ENCODE measurements around the gene TBXA2R. TPM values are rescaled to one million over a fixed set of nuclear protein-coding genes. Genes with fewer than 3 reads are reported as not detected.
A peak's percentile ranks its signal among the peaks of the same experiment; 100 is the strongest.

The TBXA2R gene
- total and polyA plus RNA-seq, 2 of the 4 experiments (the other 2 are of a cell fraction): 0.36 to 2.3 TPM

DNA sequence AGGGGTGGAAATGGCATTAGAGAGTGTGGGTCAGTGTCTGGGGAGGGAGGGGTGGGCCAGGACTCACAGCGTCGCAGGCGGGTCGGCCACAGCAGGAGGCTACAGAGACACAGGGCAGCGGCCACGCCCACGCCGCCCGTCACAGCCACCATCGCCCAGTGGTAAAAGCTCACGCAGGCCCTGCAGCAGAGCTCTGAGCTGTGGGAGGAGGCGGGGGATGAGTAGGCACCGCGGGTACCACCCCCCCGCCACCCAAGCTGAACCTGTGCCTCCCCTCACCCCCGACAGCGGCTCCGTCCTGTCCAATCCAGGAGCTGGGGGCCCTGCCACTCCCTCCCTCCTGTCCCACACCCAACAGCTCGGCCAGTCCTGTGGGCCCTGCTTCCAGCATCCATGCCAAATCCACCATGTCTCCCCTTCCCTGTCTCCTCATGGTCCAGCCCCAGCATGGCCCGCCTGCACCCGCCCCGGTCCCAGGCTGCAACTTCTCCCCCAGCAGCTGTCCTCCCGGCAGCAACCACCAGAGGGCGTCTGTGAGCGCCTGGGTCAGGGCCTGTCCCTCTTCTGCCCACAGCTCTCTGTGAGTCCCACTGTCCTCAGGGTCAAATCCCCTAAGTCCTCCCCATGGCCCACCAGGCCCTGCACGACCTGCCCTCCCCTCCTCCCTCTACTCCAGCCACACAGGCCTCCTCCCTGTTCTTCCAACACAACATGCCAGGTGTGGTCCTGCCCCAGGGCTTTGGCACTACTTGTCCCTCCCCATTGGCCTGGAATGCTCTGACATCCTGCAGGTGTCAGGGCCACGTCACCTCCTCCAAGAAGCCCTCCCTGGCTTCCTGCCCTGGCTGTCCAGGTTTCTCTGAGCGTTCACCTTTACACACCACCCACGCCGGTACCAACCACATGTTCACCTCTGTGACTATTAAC, 61.7 kb downstream of the TBXA2R start:
- BruUV-seq (replicated peaks): no TSS peak
- peaks cover 26% of the 10 kb centered on the region for H4K20me1 ChIP-seq (ENCODE audit: insufficient read depth, low read length)
- dilution Hi-C loops (cut with HindIII; ENCODE audit: low sequenced_read_pairs, unreplicated experiment): no loop called here
- POLR2A ChIA-PET (ENCODE audit: unreplicated experiment): interaction anchor here (0.6 kb wide), 2 partner anchors 43 to 492 kb away, joined by 3 to 11 read pairs; no protein-coding TSS in a partner anchor
- no peak overlapping the region for H4K5ac ChIP-seq (ENCODE audit: low read depth, low read length)
- peak overlapping the region; percentile 39; the same call in 1 of the 2 replicates for H2AK5ac ChIP-seq (ENCODE audit: low read depth, low read length)
- no peak overlapping the region for H4K91ac ChIP-seq (ENCODE audit: insufficient read depth, low read depth, low read length)
- H2BK5ac ChIP-seq (ENCODE audit: low read depth, low read length, poor library complexity, severe bottlenecking): no peak overlapping the region
- TF ChIP-seq MAZ (IDR thresholded peaks at IDR 0.05; ENCODE audit: borderline replicate concordance, low read depth, low read length): peak; percentile 22; the same call in 1 of the 2 replicates
- TF ChIP-seq, protein P1, sequence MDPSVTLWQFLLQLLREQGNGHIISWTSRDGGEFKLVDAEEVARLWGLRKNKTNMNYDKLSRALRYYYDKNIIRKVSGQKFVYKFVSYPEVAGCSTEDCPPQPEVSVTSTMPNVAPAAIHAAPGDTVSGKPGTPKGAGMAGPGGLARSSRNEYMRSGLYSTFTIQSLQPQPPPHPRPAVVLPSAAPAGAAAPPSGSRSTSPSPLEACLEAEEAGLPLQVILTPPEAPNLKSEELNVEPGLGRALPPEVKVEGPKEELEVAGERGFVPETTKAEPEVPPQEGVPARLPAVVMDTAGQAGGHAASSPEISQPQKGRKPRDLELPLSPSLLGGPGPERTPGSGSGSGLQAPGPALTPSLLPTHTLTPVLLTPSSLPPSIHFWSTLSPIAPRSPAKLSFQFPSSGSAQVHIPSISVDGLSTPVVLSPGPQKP (IDR thresholded peaks at IDR 0.05; ENCODE audit: borderline replicate concordance, low read depth, low read length): no peak
- peak; percentile 76 for TF ChIP-seq RAD21 (IDR thresholded peaks at IDR 0.05; ENCODE audit: low read length)
- no peak for TF ChIP-seq CEBPB (IDR thresholded peaks at IDR 0.05; ENCODE audit: low read depth, low read length)
- TF ChIP-seq USF2 (IDR thresholded peaks at IDR 0.05; ENCODE audit: low read depth, low read length): no peak
- TF ChIP-seq SMC3 (IDR thresholded peaks at IDR 0.05; ENCODE audit: low read depth, low read length): peak; percentile 90
- no peak for TF ChIP-seq MAFK (IDR thresholded peaks at IDR 0.05; ENCODE audit: low read depth, low read length)
- TF ChIP-seq CHD1 (IDR thresholded peaks at IDR 0.05; ENCODE audit: low read depth, low read length): no peak
- TF ChIP-seq RFX5 (IDR thresholded peaks at IDR 0.05; ENCODE audit: low read depth, low read length): no peak
- TF ChIP-seq BHLHE40 (IDR thresholded peaks at IDR 0.05; ENCODE audit: low read depth, low read length): no peak
- TF ChIP-seq, protein P2, sequence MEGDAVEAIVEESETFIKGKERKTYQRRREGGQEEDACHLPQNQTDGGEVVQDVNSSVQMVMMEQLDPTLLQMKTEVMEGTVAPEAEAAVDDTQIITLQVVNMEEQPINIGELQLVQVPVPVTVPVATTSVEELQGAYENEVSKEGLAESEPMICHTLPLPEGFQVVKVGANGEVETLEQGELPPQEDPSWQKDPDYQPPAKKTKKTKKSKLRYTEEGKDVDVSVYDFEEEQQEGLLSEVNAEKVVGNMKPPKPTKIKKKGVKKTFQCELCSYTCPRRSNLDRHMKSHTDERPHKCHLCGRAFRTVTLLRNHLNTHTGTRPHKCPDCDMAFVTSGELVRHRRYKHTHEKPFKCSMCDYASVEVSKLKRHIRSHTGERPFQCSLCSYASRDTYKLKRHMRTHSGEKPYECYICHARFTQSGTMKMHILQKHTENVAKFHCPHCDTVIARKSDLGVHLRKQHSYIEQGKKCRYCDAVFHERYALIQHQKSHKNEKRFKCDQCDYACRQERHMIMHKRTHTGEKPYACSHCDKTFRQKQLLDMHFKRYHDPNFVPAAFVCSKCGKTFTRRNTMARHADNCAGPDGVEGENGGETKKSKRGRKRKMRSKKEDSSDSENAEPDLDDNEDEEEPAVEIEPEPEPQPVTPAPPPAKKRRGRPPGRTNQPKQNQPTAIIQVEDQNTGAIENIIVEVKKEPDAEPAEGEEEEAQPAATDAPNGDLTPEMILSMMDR (conservative IDR thresholded peaks at IDR 0.05; ENCODE audit: low read depth, low read length): peak; percentile 83
- H2BK120ac ChIP-seq (ENCODE audit: low read depth, low read length): no peak overlapping the region
- peak overlapping the region; percentile 5 for H2AFZ ChIP-seq (replicated peaks; ENCODE audit: low read length, poor library complexity)
- DNase-seq (peak; percentile 26), ATAC-seq (ENCODE audit: low read depth) (peak; percentile 88)
- no peak overlapping the region for H3K23ac ChIP-seq (ENCODE audit: low read depth, low read length)
- peaks cover 0 to 20% of the 10 kb centered on the region in 2 experiments; a peak in 2 of 4 replicates for H3K79me1 ChIP-seq (ENCODE audit: low read depth in 1 of 2, low read length in 2 of 2)
- no peak overlapping the region for H2BK20ac ChIP-seq (ENCODE audit: low read depth, low read length)
- H3K27me3 ChIP-seq (ENCODE audit: control insufficient read depth, insufficient read depth, low read length): no peaks in the 10 kb centered on the region
- no peak overlapping the region for H3K14ac ChIP-seq (replicated peaks; ENCODE audit: low read depth, low read length)
- H4K8ac ChIP-seq (ENCODE audit: low read depth in 2 of 2, low read length in 2 of 2): no peak overlapping the region
- CTCF ChIA-PET: interaction anchor here (0.6 to 1.0 kb wide), 4 partner anchors 11 to 1043 kb away, joined by 3 to 10 read pairs (median 3); no protein-coding TSS in a partner anchor
- no peaks in the 10 kb centered on the region for H3K9me1 ChIP-seq (ENCODE audit: insufficient read depth, low read length)
- no peak overlapping the region for H3K56ac ChIP-seq (ENCODE audit: extremely low read depth, insufficient read depth, low read length)
- no peak overlapping the region for H3K27ac ChIP-seq (ENCODE audit: insufficient read depth, low read length)
- no peak overlapping the region for H3K4me2 ChIP-seq (ENCODE audit: low read depth, low read length)
- no peaks in the 10 kb centered on the region for H3K9me3 ChIP-seq (ENCODE audit: control insufficient read depth, insufficient read depth, low read length)
- no peak overlapping the region for H3K4ac ChIP-seq (ENCODE audit: low read depth, low read length)
- no peaks in the 10 kb centered on the region for H3K4me1 ChIP-seq (ENCODE audit: control insufficient read depth, insufficient read depth, low read length)
- no peak overlapping the region for H3K18ac ChIP-seq (ENCODE audit: low read depth, low read length)
- intact Hi-C loops (cut with micrococcal nuclease): loop anchor here (1.0 kb wide), 1 partner anchor 73 kb away; no protein-coding TSS in a partner anchor
- H3K36me3 ChIP-seq (ENCODE audit: control insufficient read depth, insufficient read depth, low read length): peaks cover 30% of the 10 kb centered on the region
- H2AK9ac ChIP-seq (replicated peaks; ENCODE audit: low read depth, low read length, poor library complexity): peak overlapping the region; percentile 44
- H3K9ac ChIP-seq (ENCODE audit: low read depth, low read length): no peak overlapping the region
- no peak overlapping the region for H2BK15ac ChIP-seq (ENCODE audit: low read depth, low read length)
- no peak overlapping the region for H3K4me3 ChIP-seq (ENCODE audit: insufficient read depth, low read depth, low read length)
- WGBS, 2 experiments (ENCODE audit: extremely low coverage in 2 of 2, insufficient read length in 1 of 2): 65% methylated on average over 23 of the region's 30 CpGs; no CpG with 5 or more reads in 1 of the 2 experiments
- in situ Hi-C loops (cut with MboI; ENCODE audit: low sequenced_read_pairs): no loop called here
